ENCODE data around the gene TUBB6. TPM values are rescaled to one million over a fixed set of nuclear protein-coding genes. Genes with fewer than 3 reads are reported as not detected.

Gene TUBB6
- total RNA-seq, 6 donors from 2014 or later, result 89.1 to 380 (median 157) TPM

GRCh38 chr18:12345491-12346239, 37.6 kb downstream of the TUBB6 start:
- Histone ChIP-seq H3K4me3 (no peak overlapping the region), H3K36me3 (peaks cover 28 to 96% (median 82%) of the 10 kb centered on the region in 4 donors), H3K27ac (no peak overlapping the region), H3K27me3 (no peaks in the 10 kb centered on the region), H3K4me1 (no peaks in the 10 kb centered on the region), H3K9me3 (no peaks in the 10 kb centered on the region)
- peak in 1 of 2 donors; percentile 24 for ATAC-seq (ENCODE audit: low FRiP score in 2 of 2)
- WGBS, 2 donors, result 90 to 91% methylated on average over 13 of the region's 13 CpGs
- TF ChIP-seq CTCF (IDR thresholded peaks at IDR 0.05), result no peak
- TF ChIP-seq POLR2A (IDR thresholded peaks at IDR 0.05), result no peak
- TF ChIP-seq POLR2AphosphoS5 (IDR thresholded peaks at IDR 0.05), result no peak
- no peak for TF ChIP-seq EP300 (IDR thresholded peaks at IDR 0.05)
- no peak for DNase-seq

GRCh38 chr18:12346240-12346565, 38.2 kb downstream of the TUBB6 start:
- Histone ChIP-seq H3K27me3 (no peaks in the 10 kb centered on the region), H3K4me1 (no peaks in the 10 kb centered on the region), H3K36me3 (peaks cover 33 to 96% (median 84%) of the 10 kb centered on the region in 4 donors), H3K4me3 (no peak overlapping the region), H3K27ac (no peak overlapping the region), H3K9me3 (no peaks in the 10 kb centered on the region)
- 95 to 97% methylated on average over 7 of the region's 7 CpGs for WGBS, 2 donors
- no peak for DNase-seq
- peak in 1 of 2 donors; percentile 61 for ATAC-seq (ENCODE audit: low FRiP score in 2 of 2)
- TF ChIP-seq POLR2AphosphoS5 (IDR thresholded peaks at IDR 0.05), result no peak
- TF ChIP-seq POLR2A (IDR thresholded peaks at IDR 0.05), result no peak
- TF ChIP-seq CTCF (IDR thresholded peaks at IDR 0.05), result no peak
- TF ChIP-seq EP300 (IDR thresholded peaks at IDR 0.05), result no peak

GRCh38 chr18:12347895-12348294, 39.9 kb downstream of the TUBB6 start:
- DNase-seq, result no peak
- no peaks in the 10 kb centered on the region for H3K27me3 ChIP-seq
- H3K36me3 ChIP-seq, result peaks cover 41 to 96% (median 88%) of the 10 kb centered on the region in 4 donors
- no peak overlapping the region for H3K4me3 ChIP-seq
- 83 to 93% methylated on average over 4 of the region's 4 CpGs for WGBS, 2 donors
- no peak for ATAC-seq (ENCODE audit: low FRiP score in 2 of 2)
- TF ChIP-seq CTCF (IDR thresholded peaks at IDR 0.05), result no peak
- TF ChIP-seq POLR2A (IDR thresholded peaks at IDR 0.05), result no peak
- no peak for TF ChIP-seq POLR2AphosphoS5 (IDR thresholded peaks at IDR 0.05)
- H3K27ac ChIP-seq, result no peak overlapping the region
- H3K4me1 ChIP-seq, result no peaks in the 10 kb centered on the region
- H3K9me3 ChIP-seq, result no peaks in the 10 kb centered on the region

GRCh38 chr18:12352188-12352587, 44.1 kb downstream of the TUBB6 start:
- H3K36me3 ChIP-seq, result peaks cover 35 to 97% (median 75%) of the 10 kb centered on the region in 4 donors
- no peaks in the 10 kb centered on the region for H3K27me3 ChIP-seq
- no peak for ATAC-seq (ENCODE audit: low FRiP score in 2 of 2)
- no peak overlapping the region for H3K4me3 ChIP-seq
- no peaks in the 10 kb centered on the region for H3K4me1 ChIP-seq
- no peak for TF ChIP-seq POLR2AphosphoS5 (IDR thresholded peaks at IDR 0.05)
- TF ChIP-seq POLR2A (IDR thresholded peaks at IDR 0.05), result no peak
- TF ChIP-seq EP300 (IDR thresholded peaks at IDR 0.05), result no peak
- TF ChIP-seq CTCF (IDR thresholded peaks at IDR 0.05), result no peak
- WGBS, 2 donors, result 93 to 98% methylated on average over 5 of the region's 5 CpGs
- no peak overlapping the region for H3K27ac ChIP-seq
- H3K9me3 ChIP-seq, result no peaks in the 10 kb centered on the region
- DNase-seq, result no peak

- Histone ChIP-seq H3K4me1 (no peaks in the 10 kb centered on the region), H3K4me3 (no peak overlapping the region), H3K27ac (no peak overlapping the region), H3K9me3 (no peaks in the 10 kb centered on the region), H3K27me3 (no peaks in the 10 kb centered on the region), H3K36me3 (peaks cover 27 to 97% (median 73%) of the 10 kb centered on the region in 4 donors)
- 86 to 91% methylated on average over 5 of the region's 5 CpGs for WGBS, 2 donors
- ATAC-seq (ENCODE audit: low FRiP score in 2 of 2) (no peak), DNase-seq (no peak)
- TF ChIP-seq CTCF (IDR thresholded peaks at IDR 0.05), result no peak
- no peak for TF ChIP-seq EP300 (IDR thresholded peaks at IDR 0.05)
- TF ChIP-seq POLR2A (IDR thresholded peaks at IDR 0.05), result no peak
- no peak for TF ChIP-seq POLR2AphosphoS5 (IDR thresholded peaks at IDR 0.05)
These were observed 51.5 kb downstream of the TUBB6 start for GRCh38 chr18:12359515-12359927.

Data from upper lobe of left lung (tissue), 6 donors.